Liver (tissue), 3 donors: ENCODE results near the gene CTNNA2.

ENCODE experiments used
- ATF3 ChIP-seq: IDR thresholded peaks from 2 replicates; pipeline ENCODE4 v1.6.1; 2016; ENCODE audit warnings: antibody characterized with exemption
- CTCF ChIP-seq: fragments of 150-350 bp; IDR thresholded peaks from 2 replicates; pipeline ENCODE4 v1.5.1; 2017; ENCODE audit warnings: improper control_type of control experiment, low read depth, low read length; ENCODE audit not compliant: missing input control
- GABPA ChIP-seq, 2 donors: IDR thresholded peaks in 1 of 2; conservative IDR thresholded peaks in 1 of 2; 2 replicates each; pipeline ENCODE4 v1.6.1; 2016; ENCODE audit warnings: antibody characterized with exemption in 2 of 2, mild to moderate bottlenecking in 1 of 2, moderate library complexity in 1 of 2
- MAX ChIP-seq: IDR thresholded peaks from 2 replicates; pipeline ENCODE4 v1.6.1; 2016; ENCODE audit warnings: antibody characterized with exemption
- RAD21 ChIP-seq, 2 donors: IDR thresholded peaks; 2 replicates each; pipeline ENCODE4 v1.6.1; 2016; ENCODE audit warnings: antibody characterized with exemption in 2 of 2, mild to moderate bottlenecking in 2 of 2
- REST ChIP-seq: IDR thresholded peaks from 2 replicates; pipeline ENCODE4 v1.6.1; 2016; ENCODE audit warnings: antibody characterized with exemption, mild to moderate bottlenecking
- RXRA ChIP-seq, 2 donors: IDR thresholded peaks; 2 replicates each; pipeline ENCODE4 v1.6.1; 2017 to 2018; ENCODE audit warnings: antibody characterized with exemption in 2 of 2, mild to moderate bottlenecking in 1 of 2
- SP1 ChIP-seq: IDR thresholded peaks from 2 replicates; pipeline ENCODE4 v1.6.1; 2018; ENCODE audit warnings: antibody characterized with exemption, mild to moderate bottlenecking
- TAF1 ChIP-seq: conservative IDR thresholded peaks from 2 replicates; pipeline ENCODE4 v1.6.1; 2016; ENCODE audit warnings: antibody characterized with exemption, mild to moderate bottlenecking
- YY1 ChIP-seq: IDR thresholded peaks from 2 replicates; pipeline ENCODE4 v1.6.1; 2016; ENCODE audit warnings: antibody characterized with exemption, mild to moderate bottlenecking
- ZBTB33 ChIP-seq: IDR thresholded peaks from 2 replicates; pipeline ENCODE4 v1.6.1; 2016; ENCODE audit warnings: antibody characterized with exemption
- donor health status: healthy.
- donor health status: healthy.

- no peak for TF ChIP-seq CTCF
- no peak for TF ChIP-seq ZBTB33
- no peak for TF ChIP-seq REST
- no peak for TF ChIP-seq MAX
- no peak for TF ChIP-seq GABPA (IDR thresholded peaks at IDR 0.05 in 1 of 2, conservative IDR thresholded peaks at IDR 0.05 in 1 of 2)
- TF ChIP-seq YY1 = no peak
- TF ChIP-seq TAF1 = no peak
- TF ChIP-seq RXRA (IDR thresholded peaks at IDR 0.05) = no peak
- TF ChIP-seq RAD21 (IDR thresholded peaks at IDR 0.05) = no peak
- TF ChIP-seq SP1 = no peak
- no peak for TF ChIP-seq ATF3
Measured at GRCh38 chr2:80348953-80349352, 836.1 kb downstream of the CTNNA2 start.
